Vagina (tissue), 2 donors: ENCODE measurements around the gene TMEM184B. TPM values are rescaled to one million over a fixed set of nuclear protein-coding genes. Genes with fewer than 3 reads are reported as not detected.

ENCODE experiments used
- DNase-seq, 2 donors: peaks; one replicate each; pipeline ENCODE4 v3.0.0-alpha.2; 2017; ENCODE audit errors: extremely low spot score in 2 of 2
- H3K27ac ChIP-seq: fragments of 200-600 bp; sonication (generic); one replicate; pipeline ENCODE4 v1.5.1; 2019
- H3K27me3 ChIP-seq: fragments of 200-600 bp; sonication (generic); one replicate; pipeline ENCODE4 v1.5.1; 2019
- H3K36me3 ChIP-seq, 2 donors: fragments of 200-600 bp; sonication (generic); one replicate each; pipeline ENCODE4 v1.5.1; 2017 to 2019
- H3K4me1 ChIP-seq: fragments of 200-600 bp; sonication (generic); one replicate; pipeline ENCODE4 v1.5.1; 2019
- H3K4me3 ChIP-seq, 2 donors: fragments of 200-600 bp; sonication (generic); 1 replicate in 1 of 2; 2 replicates in 1 of 2; pipeline ENCODE4 v1.5.1; 2016 to 2019
- H3K9me3 ChIP-seq: fragments of 200-600 bp; sonication (generic); one replicate; pipeline ENCODE4 v1.5.1; 2019
- POLR2A ChIP-seq, 2 donors: fragments of 450-650 bp; IDR thresholded peaks; one replicate each; pipeline ENCODE4 v1.6.1; 2017; ENCODE audit warnings: antibody characterized with exemption in 2 of 2, mild to moderate bottlenecking in 2 of 2, moderate library complexity in 2 of 2
- POLR2AphosphoS5 ChIP-seq, 2 donors: sonication (generic); formaldehyde crosslinking; IDR thresholded peaks; one replicate each; pipeline ENCODE4 v1.9.0; 2017; ENCODE audit warnings: antibody characterized with exemption in 2 of 2, mild to moderate bottlenecking in 2 of 2, low read depth in 1 of 2; ENCODE audit not compliant: insufficient read depth in 1 of 2
- intact Hi-C: fragments of 100-400 bp; cut with DNase I; formaldehyde crosslinking; loops from one replicate; pipeline ENCODE4 v1.15.1; 2023
- total RNA-seq: library from RNA; depleted of rRNA; stranded (reverse); fragments of >200 nt; gene quantifications from one replicate; pipeline ENCODE4 v1.2.3, GENCODE V29; 2016
- TF ChIP-seq, protein P1 (sequence below), 3 experiments: fragments of 450-650 bp in 2 of 3; fragments of 200-600 bp in 1 of 3; sonication (generic) in 1 of 3; IDR thresholded peaks; one replicate each; pipeline ENCODE4 v1.5.1; 2017 to 2019; ENCODE audit warnings: antibody characterized with exemption in 3 of 3, mild to moderate bottlenecking in 2 of 3, moderate library complexity in 2 of 3

Gene TMEM184B
- total RNA-seq, 1 donor from 2014 or later: 50.8 TPM

DNA sequence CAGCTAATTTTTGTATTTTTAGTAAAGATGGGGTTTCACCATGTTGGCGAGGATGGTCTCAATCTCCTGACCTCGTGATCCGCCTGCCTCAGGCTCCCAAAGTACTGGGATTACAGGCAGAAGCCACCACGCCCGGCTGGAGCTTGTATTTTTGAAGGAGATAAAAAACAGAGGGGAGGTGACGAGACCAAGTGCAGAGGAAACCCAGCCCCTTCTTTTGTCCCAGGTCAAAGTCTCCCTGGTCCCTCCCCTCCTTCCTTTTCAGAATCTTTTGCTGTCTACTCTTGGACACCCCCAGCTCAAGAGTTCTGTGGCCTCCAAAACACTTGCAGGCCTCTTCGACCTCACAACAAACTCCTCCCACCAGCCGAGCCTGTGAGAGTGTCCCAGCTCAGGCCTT is 12.2 kb upstream of the TMEM184B start:
- Histone ChIP-seq H3K27ac (peak overlapping the region; percentile 24), H3K4me1 (peaks cover 7% of the 10 kb centered on the region), H3K36me3 (no peaks in the 10 kb centered on the region), H3K27me3 (no peaks in the 10 kb centered on the region), H3K9me3 (no peaks in the 10 kb centered on the region), H3K4me3 (no peak overlapping the region)
- DNase-seq: no peak
- no peak for TF ChIP-seq POLR2AphosphoS5 (IDR thresholded peaks at IDR 0.05; ENCODE audit: insufficient read depth in 1 of 2, low read depth in 1 of 2)
- TF ChIP-seq, protein P1, sequence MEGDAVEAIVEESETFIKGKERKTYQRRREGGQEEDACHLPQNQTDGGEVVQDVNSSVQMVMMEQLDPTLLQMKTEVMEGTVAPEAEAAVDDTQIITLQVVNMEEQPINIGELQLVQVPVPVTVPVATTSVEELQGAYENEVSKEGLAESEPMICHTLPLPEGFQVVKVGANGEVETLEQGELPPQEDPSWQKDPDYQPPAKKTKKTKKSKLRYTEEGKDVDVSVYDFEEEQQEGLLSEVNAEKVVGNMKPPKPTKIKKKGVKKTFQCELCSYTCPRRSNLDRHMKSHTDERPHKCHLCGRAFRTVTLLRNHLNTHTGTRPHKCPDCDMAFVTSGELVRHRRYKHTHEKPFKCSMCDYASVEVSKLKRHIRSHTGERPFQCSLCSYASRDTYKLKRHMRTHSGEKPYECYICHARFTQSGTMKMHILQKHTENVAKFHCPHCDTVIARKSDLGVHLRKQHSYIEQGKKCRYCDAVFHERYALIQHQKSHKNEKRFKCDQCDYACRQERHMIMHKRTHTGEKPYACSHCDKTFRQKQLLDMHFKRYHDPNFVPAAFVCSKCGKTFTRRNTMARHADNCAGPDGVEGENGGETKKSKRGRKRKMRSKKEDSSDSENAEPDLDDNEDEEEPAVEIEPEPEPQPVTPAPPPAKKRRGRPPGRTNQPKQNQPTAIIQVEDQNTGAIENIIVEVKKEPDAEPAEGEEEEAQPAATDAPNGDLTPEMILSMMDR (IDR thresholded peaks at IDR 0.05): no peak
- no peak for TF ChIP-seq POLR2A (IDR thresholded peaks at IDR 0.05)
- intact Hi-C loops: no loop called here

DNA sequence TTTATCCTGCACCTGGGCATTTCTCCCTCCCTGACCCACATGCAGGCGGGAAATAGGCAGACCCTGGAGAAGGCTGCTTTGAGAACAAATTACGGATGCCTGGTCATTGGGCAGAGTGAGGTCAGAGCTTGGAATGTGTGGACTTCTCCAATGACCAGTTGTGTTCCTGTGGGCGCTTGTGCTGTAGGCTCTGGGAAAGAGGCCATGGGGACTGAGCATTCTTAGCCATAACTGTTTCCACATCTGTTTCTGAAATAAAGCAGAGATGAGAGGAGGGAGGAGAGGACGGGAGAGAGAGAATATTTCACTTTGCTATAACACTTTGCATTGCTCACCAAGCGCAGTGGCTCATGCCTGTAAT is 11.2 kb upstream of the TMEM184B start:
- H3K4me3 ChIP-seq: no peak overlapping the region
- intact Hi-C loops: no loop called here
- H3K4me1 ChIP-seq: peaks cover 7% of the 10 kb centered on the region
- TF ChIP-seq, protein P1 (IDR thresholded peaks at IDR 0.05): no peak
- no peak for TF ChIP-seq POLR2A (IDR thresholded peaks at IDR 0.05)
- TF ChIP-seq POLR2AphosphoS5 (IDR thresholded peaks at IDR 0.05; ENCODE audit: insufficient read depth in 1 of 2, low read depth in 1 of 2): no peak
- no peaks in the 10 kb centered on the region for H3K27me3 ChIP-seq
- no peaks in the 10 kb centered on the region for H3K9me3 ChIP-seq
- DNase-seq: no peak
- peak overlapping the region; percentile 55 for H3K27ac ChIP-seq
- H3K36me3 ChIP-seq: no peaks in the 10 kb centered on the region

DNA sequence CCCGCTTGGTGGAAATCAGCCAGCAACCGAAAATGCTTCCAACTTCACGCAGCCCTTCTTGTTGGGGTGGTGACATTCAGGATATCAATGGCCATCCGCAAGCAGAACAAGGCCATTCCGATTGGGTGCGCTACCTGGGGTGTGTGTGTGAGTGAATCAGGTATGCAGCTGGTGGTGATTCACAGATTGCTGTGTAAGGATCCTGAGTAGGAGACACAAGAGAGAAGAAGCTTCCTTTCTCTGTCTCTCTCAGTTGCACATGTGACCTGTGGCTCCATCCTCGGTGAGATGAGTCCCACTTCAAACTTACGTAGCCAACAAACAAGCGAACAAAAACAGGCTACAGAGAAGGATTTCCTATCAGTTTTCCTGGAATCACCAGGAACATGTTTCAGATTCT is 9.6 kb upstream of the TMEM184B start:
- no peak overlapping the region for H3K4me3 ChIP-seq
- no peaks in the 10 kb centered on the region for H3K9me3 ChIP-seq
- intact Hi-C loops: no loop called here
- H3K36me3 ChIP-seq: no peaks in the 10 kb centered on the region
- H3K4me1 ChIP-seq: peaks cover 7% of the 10 kb centered on the region
- H3K27ac ChIP-seq: no peak overlapping the region
- DNase-seq: no peak
- no peaks in the 10 kb centered on the region for H3K27me3 ChIP-seq
- TF ChIP-seq POLR2A (IDR thresholded peaks at IDR 0.05) (no peak), POLR2AphosphoS5 (IDR thresholded peaks at IDR 0.05; ENCODE audit: insufficient read depth in 1 of 2, low read depth in 1 of 2) (no peak)
- TF ChIP-seq, protein P1 (IDR thresholded peaks at IDR 0.05): no peak

DNA sequence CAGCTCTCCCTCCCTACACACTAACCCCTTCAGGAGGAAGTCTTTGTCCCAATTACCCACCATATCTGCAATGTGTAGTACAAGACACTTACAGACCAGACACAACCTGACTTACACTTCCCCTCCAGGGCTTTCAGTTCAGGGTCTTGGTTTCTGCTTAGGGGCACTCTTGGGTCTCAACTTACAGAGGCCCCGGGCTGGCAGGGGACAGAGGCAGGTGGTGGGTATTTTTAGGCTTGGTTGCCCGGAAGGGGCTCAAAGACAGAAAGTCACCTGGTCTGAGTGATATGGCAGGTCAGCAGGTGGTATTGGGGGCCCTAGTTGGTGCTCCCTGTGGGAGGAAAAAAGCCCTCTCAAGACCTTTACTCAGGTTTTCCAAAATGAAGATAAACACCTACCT is 3.4 kb upstream of the TMEM184B start:
- TF ChIP-seq POLR2A (IDR thresholded peaks at IDR 0.05) (no peak), POLR2AphosphoS5 (IDR thresholded peaks at IDR 0.05; ENCODE audit: insufficient read depth in 1 of 2, low read depth in 1 of 2) (no peak)
- TF ChIP-seq, protein P1 (IDR thresholded peaks at IDR 0.05): no peak
- Histone ChIP-seq H3K9me3 (no peaks in the 10 kb centered on the region), H3K27me3 (no peaks in the 10 kb centered on the region), H3K36me3 (no peaks in the 10 kb centered on the region), H3K4me1 (peaks cover 20% of the 10 kb centered on the region), H3K27ac (no peak overlapping the region), H3K4me3 (no peak overlapping the region)
- intact Hi-C loops: no loop called here
- no peak for DNase-seq

DNA sequence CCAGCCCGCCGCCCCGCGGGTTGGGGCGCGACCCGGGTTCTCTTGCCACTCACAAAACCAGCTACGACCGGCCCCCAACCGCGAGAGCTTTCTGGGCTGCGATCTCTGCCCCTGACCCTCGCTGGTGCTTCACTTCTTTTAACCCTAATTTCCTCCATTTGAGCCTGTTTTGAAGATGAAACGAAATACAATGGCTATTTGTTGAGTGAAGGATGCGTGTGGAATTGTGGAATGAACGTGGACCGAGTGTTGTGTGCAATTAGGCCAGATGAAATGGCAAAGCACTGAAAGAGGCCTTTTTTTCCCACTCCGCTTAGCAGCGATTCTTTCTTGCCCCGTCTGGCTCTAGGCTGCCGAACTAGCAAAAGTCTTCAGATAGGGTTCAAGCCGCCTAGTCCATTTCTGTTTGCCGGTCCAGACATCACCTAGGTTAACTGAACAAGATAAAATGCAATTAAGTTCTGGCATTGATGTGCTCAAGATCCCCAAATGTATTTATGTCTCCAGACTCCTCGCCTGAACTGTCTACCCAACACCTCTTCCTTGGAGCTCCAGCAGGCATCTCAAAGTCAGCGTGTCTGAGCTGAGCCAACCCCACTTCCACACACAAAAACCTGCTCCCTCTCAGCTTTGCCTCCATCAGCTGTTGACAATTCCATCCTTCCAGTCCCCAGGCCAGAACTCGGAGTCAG is 471 bp upstream of the TMEM184B start:
- H3K4me1 ChIP-seq: peaks cover 49% of the 10 kb centered on the region
- no peak for DNase-seq
- H3K27me3 ChIP-seq: no peaks in the 10 kb centered on the region
- no peaks in the 10 kb centered on the region for H3K36me3 ChIP-seq
- peak overlapping the region; percentile 75 to 100 for H3K4me3 ChIP-seq
- TF ChIP-seq POLR2A (IDR thresholded peaks at IDR 0.05) (no peak), POLR2AphosphoS5 (IDR thresholded peaks at IDR 0.05; ENCODE audit: insufficient read depth in 1 of 2, low read depth in 1 of 2) (no peak)
- TF ChIP-seq, protein P1 (IDR thresholded peaks at IDR 0.05): no peak
- no peaks in the 10 kb centered on the region for H3K9me3 ChIP-seq
- H3K27ac ChIP-seq: peak overlapping the region; percentile 99
- intact Hi-C loops: loop anchor here (5.0 kb wide), 1 partner anchor 44 kb away; the partner anchor contains the start of gene CSNK1E
